SK-N-MC (cell line): ENCODE results near the gene P3H4.
"Not testable (repeated sequence)": the region's sequence is repeated elsewhere in the genome, so short reads cannot be mapped to it uniquely, and the experiment has no call there.

Experiments
- DNase-seq: peaks from one replicate; pipeline ENCODE4 v3.0.0-alpha.2; 2011; ENCODE audit warnings: low read depth, low spot score
- H3K27ac ChIP-seq: fragments of 200-600 bp; sonication (generic); 2 replicates; pipeline ENCODE4 v1.5.1; 2016; ENCODE audit warnings: mixed run types
- H3K36me3 ChIP-seq: fragments of 200-600 bp; sonication (generic); 2 replicates; pipeline ENCODE4 v1.6.1; 2017; ENCODE audit warnings: antibody characterized with exemption, low read length, mixed read lengths; ENCODE audit not compliant: insufficient read depth
- H3K4me3 ChIP-seq: fragments of 200-600 bp; sonication (generic); 2 replicates; pipeline ENCODE4 v1.5.1; 2016
- H3K9ac ChIP-seq: fragments of 200-600 bp; sonication (generic); 2 replicates; pipeline ENCODE4 v1.8.0; 2017; ENCODE audit warnings: mixed run types, mixed read lengths; ENCODE audit not compliant: insufficient read length
- H3K9me3 ChIP-seq: fragments of 200-600 bp; sonication (generic); 2 replicates; pipeline ENCODE4 v1.6.1; 2017; ENCODE audit warnings: low read depth, mild to moderate bottlenecking, antibody characterized with exemption, low read length, moderate library complexity, mixed read lengths
- EZH2 ChIP-seq: fragments of 200-600 bp; sonication (generic); IDR thresholded peaks from one replicate; pipeline ENCODE4 v1.6.1; 2017; ENCODE audit warnings: antibody characterized with exemption
- FOXP2 ChIP-seq: optimal IDR thresholded peaks from 2 replicates; pipeline ENCODE3; 2011; ENCODE audit warnings: mild to moderate bottlenecking, moderate library complexity; ENCODE audit not compliant: insufficient read depth; ENCODE audit errors: extremely low read length, control extremely low read depth
- POLR2AphosphoS5 ChIP-seq: IDR thresholded peaks from 2 replicates; pipeline ENCODE4 v1.6.1; 2012; ENCODE audit warnings: mild to moderate bottlenecking, low read depth, low read length, borderline replicate concordance

Gene P3H4

DNA sequence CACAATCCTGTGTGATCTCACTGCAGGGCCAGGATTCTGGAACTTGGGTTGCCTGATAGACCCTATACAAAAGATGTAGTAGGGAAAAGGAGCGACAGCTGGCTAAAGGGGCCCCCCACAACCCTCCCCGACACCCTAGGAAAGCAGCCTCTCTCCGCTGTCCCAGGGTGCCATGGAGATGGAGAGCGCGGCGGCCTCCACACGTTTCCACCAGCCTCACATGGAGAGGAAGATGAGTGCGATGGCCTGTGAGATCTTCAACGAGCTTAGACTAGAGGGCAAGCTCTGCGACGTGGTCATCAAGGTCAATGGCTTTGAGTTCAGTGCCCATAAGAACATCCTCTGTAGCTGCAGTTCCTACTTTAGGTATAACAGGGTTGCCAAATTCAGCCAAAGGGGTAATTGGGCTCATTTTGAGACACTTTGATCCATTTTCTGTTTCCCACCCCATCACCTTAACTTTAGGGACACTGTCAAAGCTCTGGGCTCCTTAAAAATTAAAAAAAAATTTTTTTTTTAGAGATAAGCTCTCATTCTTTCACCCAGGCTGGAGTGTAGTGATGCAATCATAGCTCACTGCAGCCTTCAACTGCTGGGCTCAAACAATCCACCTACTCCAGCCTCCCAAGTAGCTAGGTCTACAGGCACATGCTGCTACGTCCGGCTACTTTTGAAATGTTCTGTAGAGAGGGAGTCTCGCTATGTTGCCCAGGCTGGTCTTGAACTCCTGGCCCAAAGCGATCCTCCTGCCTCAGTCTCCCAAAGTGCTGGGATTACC lies 26.2 kb upstream of the P3H4 start, which contains the start of gene KLHL10:
TSS of gene KLHL10 (plus strand) at position 65 of the 778 bp plus-strand sequence. CDS start at position 173, 108 bp downstream.
- H3K9ac ChIP-seq = no peak within 1 kb of the TSS
- no peak for TF ChIP-seq FOXP2
- no peak for TF ChIP-seq EZH2
- no peak for TF ChIP-seq POLR2AphosphoS5
- peaks cover 7% of the 10 kb centered on the region; the same call in 1 of the 2 replicates for H3K36me3 ChIP-seq
- peak within 1 kb of the TSS; percentile 93; the same call in 1 of the 2 replicates for H3K4me3 ChIP-seq
- no peak within 1 kb of the TSS for H3K27ac ChIP-seq
- no peaks in the 10 kb centered on the region for H3K9me3 ChIP-seq
- DNase-seq = no peak

DNA sequence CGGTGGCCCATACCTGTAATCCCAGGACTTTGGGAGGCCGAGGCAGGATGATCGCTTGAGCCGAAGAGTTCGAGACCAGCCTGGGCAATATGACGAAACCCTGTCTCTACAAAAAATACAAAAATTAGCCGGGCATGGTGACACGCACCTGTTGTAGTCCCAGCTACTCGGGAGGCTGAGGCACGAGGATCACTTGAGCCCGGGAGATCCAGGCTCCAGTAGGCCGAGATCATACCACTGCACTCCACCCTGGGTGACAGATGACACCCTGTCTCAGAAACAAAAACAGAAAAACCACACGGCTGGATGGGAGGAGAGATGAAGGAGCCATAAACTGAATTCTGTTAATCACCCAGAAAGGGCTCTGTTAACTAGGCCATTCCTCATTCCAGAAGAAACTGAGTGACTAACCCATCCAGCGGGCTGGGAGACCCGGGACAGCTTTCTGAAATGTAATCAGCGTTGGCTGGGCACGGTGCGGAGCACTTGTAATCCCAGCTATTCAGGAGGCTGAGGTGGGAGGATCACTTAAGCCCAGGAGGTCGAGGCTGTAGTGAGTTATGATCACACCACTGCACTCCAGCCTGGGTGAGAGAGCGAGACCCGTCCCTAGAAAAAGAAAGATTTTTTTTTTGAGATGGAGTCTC lies 24.9 kb upstream of the P3H4 start:
- peak overlapping the region; percentile 7 for H3K9ac ChIP-seq
- H3K36me3 ChIP-seq = peaks cover 18% of the 10 kb centered on the region
- peak overlapping the region; percentile 93 for H3K4me3 ChIP-seq
- DNase-seq = no peak
- no peak overlapping the region for H3K27ac ChIP-seq
- H3K9me3 ChIP-seq = no peaks in the 10 kb centered on the region
- TF ChIP-seq FOXP2 (no peak), POLR2AphosphoS5 (no peak), EZH2 (no peak)

DNA sequence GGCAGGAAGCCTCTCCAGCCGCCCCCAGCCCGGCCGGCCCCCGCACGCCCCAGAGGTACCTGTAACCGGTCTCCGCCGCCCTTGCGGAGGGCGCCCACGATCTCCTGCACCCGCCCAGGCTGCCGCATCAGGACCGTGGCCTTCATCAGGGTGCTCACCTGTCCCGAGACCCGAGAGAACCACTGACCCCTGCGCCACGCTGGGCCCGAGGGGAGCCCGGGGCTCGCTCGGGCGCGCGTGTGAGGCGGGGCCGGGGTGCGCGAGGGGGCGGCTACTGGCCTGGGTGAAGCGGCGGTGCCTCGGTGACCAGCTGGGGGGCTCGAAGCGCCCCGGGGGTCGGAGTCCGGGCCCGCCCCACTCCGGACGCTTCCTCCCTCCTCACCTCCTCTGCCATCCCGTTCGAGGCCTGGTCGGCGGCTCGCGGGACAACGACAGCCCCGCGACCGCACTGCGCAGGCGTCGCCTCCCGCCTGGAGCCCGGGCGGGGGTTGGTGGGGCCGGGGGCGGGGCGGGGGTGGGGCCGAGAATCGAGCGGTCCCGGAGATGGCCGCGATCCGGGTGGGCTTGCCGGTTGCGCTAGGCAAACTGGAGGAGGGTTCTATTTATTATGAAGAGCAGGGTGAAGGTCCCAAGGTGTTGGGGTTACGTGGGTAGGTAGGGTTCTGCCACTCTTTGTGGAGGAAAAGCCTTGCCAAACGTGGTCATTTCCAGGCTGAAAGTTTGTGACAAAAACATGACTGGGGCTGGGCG lies 24.2 kb upstream of the P3H4 start, which contains the start of gene NT5C3B:
TSS of gene NT5C3B (minus strand) at position 433 of the 750 bp plus-strand sequence. CDS start at position 394, 39 bp downstream.
- Histone ChIP-seq H3K9ac (peak within 1 kb of the TSS; percentile 89), H3K27ac (no peak within 1 kb of the TSS), H3K9me3 (no peaks in the 10 kb centered on the region), H3K36me3 (peaks cover 24% of the 10 kb centered on the region), H3K4me3 (peak within 1 kb of the TSS; percentile 93)
- no peak for DNase-seq
- TF ChIP-seq POLR2AphosphoS5 (peak; percentile 72; the same call in 1 of the 2 replicates), FOXP2 (no peak)

DNA sequence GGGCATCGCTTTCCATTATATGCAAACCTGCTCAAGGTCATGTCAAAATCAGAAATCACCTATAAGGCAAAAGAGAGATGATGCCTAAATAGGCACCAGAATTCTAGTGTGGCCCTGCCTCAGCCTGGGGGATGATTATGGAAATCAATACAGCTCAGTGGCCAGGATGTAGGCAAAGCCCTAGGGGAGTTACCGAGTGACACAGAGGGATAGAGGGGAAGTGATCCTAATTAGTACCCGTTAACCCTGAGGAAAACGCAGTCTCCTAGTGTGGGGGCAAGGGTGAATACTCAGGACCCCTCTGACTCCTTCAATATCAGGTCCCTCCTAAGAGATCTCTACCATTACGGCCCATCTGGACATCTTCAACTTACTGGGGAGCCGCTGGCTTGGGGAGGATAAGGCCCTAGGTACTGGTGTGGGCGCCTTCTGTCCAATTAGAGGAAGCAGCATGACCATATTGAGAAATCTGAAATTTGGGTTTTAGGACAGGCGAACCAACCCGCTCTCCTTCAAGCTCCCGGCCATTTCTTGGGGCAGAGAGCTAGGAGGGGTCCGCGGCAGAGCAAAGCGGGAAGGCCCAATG lies 23.6 kb upstream of the P3H4 start:
- Histone ChIP-seq H3K9ac (peak overlapping the region; percentile 89), H3K27ac (no peak overlapping the region), H3K36me3 (peaks cover 31% of the 10 kb centered on the region), H3K4me3 (peak overlapping the region; percentile 93), H3K9me3 (no peaks in the 10 kb centered on the region)
- no peak for DNase-seq
- TF ChIP-seq FOXP2 = no peak
- TF ChIP-seq POLR2AphosphoS5 = no peak
- TF ChIP-seq EZH2 = no peak

DNA sequence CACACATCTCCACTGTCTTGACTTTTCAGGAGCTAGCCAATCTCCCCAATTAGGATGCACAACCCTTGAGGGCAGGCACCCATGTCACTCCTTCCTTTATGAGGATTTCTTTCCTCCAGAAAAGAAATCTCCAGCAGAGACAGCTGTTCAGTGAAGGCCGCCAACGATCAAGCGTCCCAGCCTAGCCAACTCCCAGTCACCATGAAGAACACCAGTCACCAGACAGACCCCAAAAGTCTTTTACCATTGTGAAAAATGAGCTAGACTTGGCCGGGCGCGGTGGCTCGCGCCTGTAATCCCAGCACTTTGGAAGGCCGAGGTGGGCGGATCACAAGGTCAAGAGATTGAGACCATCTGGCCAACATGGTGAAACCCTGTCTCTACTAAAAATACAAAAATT lies 18.2 kb upstream of the P3H4 start:
- H3K27ac ChIP-seq, H3K9ac ChIP-seq, H3K4me3 ChIP-seq, H3K9me3 ChIP-seq, DNase-seq: not testable (repeated sequence)
- H3K36me3 ChIP-seq = peaks cover 58% of the 10 kb centered on the region

DNA sequence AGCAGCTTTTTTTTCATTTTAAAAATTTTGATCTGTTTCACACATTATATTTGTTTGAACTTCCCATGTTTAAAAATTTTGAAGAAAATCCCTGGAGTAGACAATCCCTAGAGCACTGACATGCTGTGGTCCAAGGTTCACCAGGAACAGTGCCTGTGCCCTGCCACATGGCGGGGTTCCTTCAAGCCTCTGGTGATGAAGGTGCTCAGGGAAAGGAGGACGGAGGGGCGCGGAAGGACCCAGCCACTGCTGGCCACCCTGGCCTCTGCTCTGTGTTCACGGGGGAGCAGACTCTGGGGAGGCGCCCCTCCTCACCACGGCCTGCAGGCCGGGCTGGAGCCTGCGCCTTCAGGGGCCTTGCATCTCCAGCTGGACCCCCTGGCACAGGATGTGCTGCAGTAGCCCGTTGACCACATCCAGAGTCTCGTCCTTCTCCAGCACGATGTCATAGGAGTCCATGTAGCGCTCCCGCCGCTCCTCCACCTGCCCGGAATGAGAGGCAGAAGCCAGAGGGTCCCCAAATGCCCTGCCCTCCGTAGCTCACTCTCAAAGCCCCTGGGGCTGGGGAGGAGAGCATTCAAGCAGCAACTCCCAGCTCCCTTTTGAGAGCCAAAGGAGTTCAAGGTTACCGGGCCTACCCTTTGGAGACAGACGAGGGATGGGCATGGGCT lies 13.6 kb upstream of the P3H4 start:
- Histone ChIP-seq H3K27ac (no peak overlapping the region), H3K4me3 (no peak overlapping the region), H3K9ac (no peak overlapping the region), H3K36me3 (peaks cover 31% of the 10 kb centered on the region), H3K9me3 (no peaks in the 10 kb centered on the region)
- no peak for DNase-seq
- no peak for TF ChIP-seq FOXP2
- no peak for TF ChIP-seq POLR2AphosphoS5
- TF ChIP-seq EZH2 = no peak

DNA sequence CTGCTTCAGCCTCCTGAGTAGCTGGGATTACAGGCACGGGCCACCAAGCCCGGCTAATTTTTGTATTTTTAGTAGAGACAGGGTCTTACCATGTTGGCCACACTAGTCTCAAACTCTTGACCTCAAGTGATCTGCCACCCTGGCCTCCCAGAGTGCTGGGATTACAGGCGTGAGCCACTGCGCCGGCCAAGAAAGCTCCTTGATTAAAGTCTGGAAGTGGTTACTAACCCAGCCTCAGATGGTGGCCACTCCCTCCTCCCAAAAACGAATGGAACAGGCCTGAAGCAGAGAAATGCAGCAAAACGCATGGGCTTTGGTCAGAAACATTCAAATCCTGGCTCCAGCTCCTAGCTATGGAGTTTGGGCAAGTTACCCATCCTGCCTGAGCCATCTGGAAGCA lies 12.3 kb upstream of the P3H4 start:
- TF ChIP-seq POLR2AphosphoS5 = no peak
- TF ChIP-seq FOXP2 = no peak
- TF ChIP-seq EZH2 = no peak
- H3K9me3 ChIP-seq = no peaks in the 10 kb centered on the region
- DNase-seq = no peak
- H3K27ac ChIP-seq = no peak overlapping the region
- no peak overlapping the region for H3K4me3 ChIP-seq
- peaks cover 25% of the 10 kb centered on the region; the same call in 1 of the 2 replicates for H3K36me3 ChIP-seq
- H3K9ac ChIP-seq = no peak overlapping the region

DNA sequence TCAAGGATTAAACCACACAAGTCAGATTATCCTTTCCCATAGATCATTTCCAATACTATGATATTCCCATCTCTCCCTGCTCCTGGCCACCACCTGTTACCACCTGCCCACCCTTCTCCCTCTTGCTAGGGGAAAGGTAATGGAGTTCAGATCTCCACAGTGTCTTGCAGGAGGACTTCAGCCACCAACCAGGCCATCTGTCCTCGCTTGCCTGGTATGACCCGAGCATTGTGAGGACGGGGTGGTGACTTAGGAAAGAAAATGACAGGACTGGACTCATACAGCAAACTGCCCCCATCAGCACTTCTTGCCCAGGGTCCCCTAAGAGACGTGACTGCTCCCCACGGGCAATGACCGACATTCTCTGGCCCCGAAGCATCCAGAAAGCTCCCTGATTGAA lies 11.8 kb upstream of the P3H4 start:
- no peaks in the 10 kb centered on the region for H3K9me3 ChIP-seq
- TF ChIP-seq POLR2AphosphoS5 (no peak), EZH2 (no peak), FOXP2 (no peak)
- H3K9ac ChIP-seq = no peak overlapping the region
- no peak for DNase-seq
- no peak overlapping the region for H3K27ac ChIP-seq
- peaks cover 20% of the 10 kb centered on the region; the same call in 1 of the 2 replicates for H3K36me3 ChIP-seq
- no peak overlapping the region for H3K4me3 ChIP-seq
